NCI-H524 (cell line): ENCODE results near the gene TTC9B.

ENCODE experiments used
- DNase-seq, 2 experiments: peaks; one replicate each; lab custom pipeline; 2025; lab: John Stamatoyannopoulos, UW

TTC9B gene

GRCh38 chr19:40217934-40218890, at the start of gene TTC9B:
Gene TTC9B, minus strand, starts transcription at chr19:40218384. Its CDS starts 3 bp downstream, at chr19:40218381.
- peak; percentile 52 to 66 for DNase-seq

GRCh38 chr19:40267601-40267997, 49.4 kb upstream of the TTC9B start:
- DNase-seq, result no peak

- DNase-seq, result no peak
Observed at GRCh38 chr19:40266912-40267600, 48.9 kb upstream of the TTC9B start.

GRCh38 chr19:40266119-40266518, 47.9 kb upstream of the TTC9B start:
- DNase-seq, result peak; percentile 88 to 91

GRCh38 chr19:40265763-40266099, 47.5 kb upstream of the TTC9B start:
- no peak for DNase-seq

GRCh38 chr19:40265055-40265762, 47.0 kb upstream of the TTC9B start:
- DNase-seq, result no peak

- DNase-seq, result no peak
Observed at GRCh38 chr19:40264314-40265054, 46.3 kb upstream of the TTC9B start.

GRCh38 chr19:40263440-40264313, 45.5 kb upstream of the TTC9B start:
- peak in 1 of 2 experiments; percentile 13 for DNase-seq

- peak; percentile 19 to 65 for DNase-seq
Observed at GRCh38 chr19:40262422-40262821, 44.2 kb upstream of the TTC9B start.

GRCh38 chr19:40261631-40262030, 43.4 kb upstream of the TTC9B start:
- no peak for DNase-seq

- no peak for DNase-seq
Observed at GRCh38 chr19:40257096-40257517, 38.9 kb upstream of the TTC9B start.

- DNase-seq, result no peak
Observed at GRCh38 chr19:40256512-40256911, 38.3 kb upstream of the TTC9B start.

GRCh38 chr19:40255619-40256166, 37.5 kb upstream of the TTC9B start:
- DNase-seq, result no peak

- DNase-seq, result no peak
Observed at GRCh38 chr19:40254714-40255418, 36.7 kb upstream of the TTC9B start.

- no peak for DNase-seq
Observed at GRCh38 chr19:40253611-40254092, 35.5 kb upstream of the TTC9B start.

GRCh38 chr19:40252395-40252794, 34.2 kb upstream of the TTC9B start:
- DNase-seq, result no peak

- DNase-seq, result no peak
Observed at GRCh38 chr19:40251991-40252390, 33.8 kb upstream of the TTC9B start.

GRCh38 chr19:40251244-40251643, 33.1 kb upstream of the TTC9B start:
- DNase-seq, result no peak

- DNase-seq, result no peak
Observed at GRCh38 chr19:40249781-40250180, 31.6 kb upstream of the TTC9B start.

GRCh38 chr19:40249201-40249600, 31.0 kb upstream of the TTC9B start:
- no peak for DNase-seq
